ENCODE results near the gene FYN. TPM values are rescaled to one million over a fixed set of nuclear protein-coding genes. Genes with fewer than 3 reads are reported as not detected.

FYN gene
- polyA plus RNA-seq, 2 of the 4 experiments (the other 2 are of a cell fraction) = 3.5 to 3.7 TPM

- CTCF ChIA-PET = interaction anchor here (0.9 to 1.5 kb wide), 4 partner anchors 11 to 322 kb away, joined by 3 to 4 read pairs (median 3); no protein-coding TSS in a partner anchor
- no peak for FAIRE-seq
- ATAC-seq = peak in 1 of 2 experiments; percentile 60; a peak in 3 of 6 replicates
Measured at GRCh38 chr6:111721753-111722154, 151.5 kb downstream of the FYN start.

GRCh38 chr6:111720931-111721496, 152.2 kb downstream of the FYN start:
- CTCF ChIA-PET = interaction anchor here (0.7 to 1.5 kb wide), 3 partner anchors 10 to 323 kb away, joined by 3 to 4 read pairs (median 3); no protein-coding TSS in a partner anchor
- H3K27ac ChIP-seq = no peak overlapping the region

More at GRCh38 chr6:111721753-111722154, 151.5 kb downstream of the FYN start:
- Histone ChIP-seq H3K9me3 (no peaks in the 10 kb centered on the region), H3K27ac (no peak overlapping the region), H3K4me1 (peaks cover 7% of the 10 kb centered on the region; the same call in 1 of the 3 replicates), H3K4me3 (no peak overlapping the region), H3K4me2 (peak overlapping the region; percentile 37; the same call in 2 of the 3 replicates)
- POLR2A ChIA-PET = no interaction called here
- WGBS (ENCODE audit: missing lambda C conversion rate) = 73% methylated on average over 1 of the region's 1 CpG
- DNase-seq (ENCODE audit: low read depth in 1 of 2, low spot score in 1 of 2) = peak; percentile 11 to 20
- TF ChIP-seq CTCF (IDR thresholded peaks at IDR 0.05) = peak; percentile 21; the same call in 1 of the 3 replicates
- TF ChIP-seq SREBF2 (IDR thresholded peaks at IDR 0.05) = no peak
- TF ChIP-seq RAD21 (conservative IDR thresholded peaks at IDR 0.05 in 1 of 2, IDR thresholded peaks at IDR 0.05 in 1 of 2) = peak in 1 of 2 experiments; percentile 33; a peak in 2 of 5 replicates

GRCh38 chr6:111718990-111719389, 154.3 kb downstream of the FYN start:
- POLR2A ChIA-PET = no interaction called here

More at GRCh38 chr6:111720931-111721496, 152.2 kb downstream of the FYN start:
- 83% methylated on average over 12 of the region's 12 CpGs for WGBS (ENCODE audit: missing lambda C conversion rate)
- POLR2A ChIA-PET = no interaction called here
- Histone ChIP-seq H3K9me3 (no peaks in the 10 kb centered on the region), H3K4me2 (no peak overlapping the region), H3K4me3 (no peak overlapping the region), H3K4me1 (peaks cover 7% of the 10 kb centered on the region; the same call in 1 of the 3 replicates)
- TF ChIP-seq MAFK (IDR thresholded peaks at IDR 0.05; ENCODE audit: partially characterized antibody) = no peak
- no peak for TF ChIP-seq MAX (IDR thresholded peaks at IDR 0.05)
- TF ChIP-seq RCOR1 (IDR thresholded peaks at IDR 0.05; ENCODE audit: low read depth, low read length) = no peak
- TF ChIP-seq EP300 (IDR thresholded peaks at IDR 0.05) = no peak
- TF ChIP-seq POLR2A (IDR thresholded peaks at IDR 0.05; ENCODE audit: low read length) = no peak
- TF ChIP-seq ZC3H11A (IDR thresholded peaks at IDR 0.05) = no peak
- no peak for TF ChIP-seq NR3C1 (IDR thresholded peaks at IDR 0.05)
- DNase-seq (ENCODE audit: low read depth in 1 of 2, low spot score in 1 of 2) (no peak), FAIRE-seq (no peak), ATAC-seq (no peak)

GRCh38 chr6:111718326-111718725, 154.9 kb downstream of the FYN start:
- H3K4me2 ChIP-seq = no peak overlapping the region
- no peak for ATAC-seq
- WGBS (ENCODE audit: missing lambda C conversion rate) = 65% methylated on average over 3 of the region's 3 CpGs
- no peak overlapping the region for H3K27ac ChIP-seq
- no peaks in the 10 kb centered on the region for H3K9me3 ChIP-seq
- H3K4me3 ChIP-seq = no peak overlapping the region
- H3K4me1 ChIP-seq = peaks cover 7% of the 10 kb centered on the region; the same call in 1 of the 3 replicates
- FAIRE-seq = no peak
- TF ChIP-seq CEBPB (IDR thresholded peaks at IDR 0.05) (no peak), E2F6 (IDR thresholded peaks at IDR 0.05; ENCODE audit: borderline replicate concordance, low read depth) (no peak), CTCF (IDR thresholded peaks at IDR 0.05) (no peak), ZSCAN20 (CRISPR knock-in tag; IDR thresholded peaks at IDR 0.05) (no peak), PHF8 (IDR thresholded peaks at IDR 0.05; ENCODE audit: borderline replicate concordance, low read depth) (no peak), MAFK (IDR thresholded peaks at IDR 0.05; ENCODE audit: partially characterized antibody) (no peak), JUNB (IDR thresholded peaks at IDR 0.05) (no peak), RNF2 (IDR thresholded peaks at IDR 0.05; ENCODE audit: borderline replicate concordance, low read depth) (no peak)
- POLR2A ChIA-PET = no interaction called here
- no peak for DNase-seq (ENCODE audit: low read depth in 1 of 2, low spot score in 1 of 2)
- CTCF ChIA-PET = interaction anchor here (0.7 to 1.1 kb wide), 3 partner anchors 9 to 337 kb away, joined by 3 to 9 read pairs (median 3); no protein-coding TSS in a partner anchor

More at GRCh38 chr6:111718990-111719389, 154.3 kb downstream of the FYN start:
- H3K4me3 ChIP-seq = no peak overlapping the region
- DNase-seq (ENCODE audit: low read depth in 1 of 2, low spot score in 1 of 2) (no peak), FAIRE-seq (no peak), ATAC-seq (no peak)
- H3K4me2 ChIP-seq = no peak overlapping the region
- TF ChIP-seq MAFK (IDR thresholded peaks at IDR 0.05; ENCODE audit: partially characterized antibody) = peak; percentile 60
- no peak for TF ChIP-seq HOXB5 (CRISPR knock-in tag; IDR thresholded peaks at IDR 0.05)
- H3K9me3 ChIP-seq = no peaks in the 10 kb centered on the region
- peaks cover 7% of the 10 kb centered on the region; the same call in 1 of the 3 replicates for H3K4me1 ChIP-seq
- 82% methylated on average over 3 of the region's 3 CpGs for WGBS (ENCODE audit: missing lambda C conversion rate)
- no peak overlapping the region for H3K27ac ChIP-seq
- CTCF ChIA-PET = interaction anchor here (0.7 kb wide), 1 partner anchor 336 kb away, joined by 3 read pairs; no protein-coding TSS in a partner anchor
